H1 (cell line): ENCODE results near the gene TTBK2. TPM values are rescaled to one million over a fixed set of nuclear protein-coding genes. Genes with fewer than 3 reads are reported as not detected.
A peak's percentile ranks its signal among the peaks of the same experiment; 100 is the strongest.

ENCODE experiments used
- CTCF ChIA-PET: fragments of 300-600 bp; sonication (Branson Sonifier 250); formaldehyde crosslinking; loops from one replicate; lab custom pipeline; 2021; ENCODE audit not compliant: partially characterized antibody; lab: Charles Lee
- POLR2A ChIA-PET: fragments of 300-600 bp; sonication (Branson Sonifier 250); formaldehyde crosslinking; loops from one replicate; lab custom pipeline; 2021; ENCODE audit warnings: inconsistent platforms; ENCODE audit not compliant: partially characterized antibody; lab: Charles Lee
- DNase-seq, 2 experiments: peaks; one replicate each; pipeline versions ENCODE4 v3.0.0 to v3.0.0-alpha.2; 2010 to 2022; ENCODE audit warnings: low spot score in 2 of 2, low read depth in 1 of 2, mixed read lengths in 1 of 2
- FAIRE-seq: peaks from 2 replicates; lab custom pipeline; 2011; peaks lifted over from hg19 to GRCh38; lab: Jason Lieb, UNC
- H2AFZ ChIP-seq: 2 replicates; pipeline ENCODE4 v1.8.1; 2012; ENCODE audit warnings: low read length, inconsistent platforms
- H2AK5ac ChIP-seq: 2 replicates; pipeline ENCODE4 v1.6.1; 2013; ENCODE audit warnings: low read depth, low read length
- H2BK120ac ChIP-seq: replicated peaks from 2 replicates; pipeline ENCODE3; 2013; ENCODE audit warnings: low read depth, low read length, inconsistent platforms
- H2BK12ac ChIP-seq: 2 replicates; pipeline ENCODE4 v1.6.1; 2013; ENCODE audit warnings: low read depth, low read length
- H2BK15ac ChIP-seq: 2 replicates; pipeline ENCODE4 v1.6.1; 2013; ENCODE audit warnings: low read length
- H2BK20ac ChIP-seq: 2 replicates; pipeline ENCODE4 v1.6.1; 2013; ENCODE audit warnings: low read length
- H2BK5ac ChIP-seq: 2 replicates; pipeline ENCODE4 v1.6.1; 2013; ENCODE audit warnings: low read depth, low read length
- H3K14ac ChIP-seq: 2 replicates; pipeline ENCODE4 v1.6.1; 2013; ENCODE audit warnings: inconsistent platforms; ENCODE audit not compliant: insufficient read length
- H3K18ac ChIP-seq: 2 replicates; pipeline ENCODE4 v1.6.1; 2013; ENCODE audit warnings: low read length; ENCODE audit errors: extremely low read depth
- H3K23ac ChIP-seq: 2 replicates; pipeline ENCODE4 v1.6.1; 2013; ENCODE audit warnings: inconsistent platforms; ENCODE audit not compliant: insufficient read length
- H3K23me2 ChIP-seq: 2 replicates; pipeline ENCODE4 v1.6.1; 2013; ENCODE audit warnings: low read depth, low read length
- H3K27ac ChIP-seq: 2 replicates; pipeline ENCODE4 v1.6.1; 2011; ENCODE audit warnings: low read depth, low read length, inconsistent platforms
- H3K27me3 ChIP-seq, 4 experiments: replicated peaks in 1 of 4; 1 replicate in 1 of 4; 2 replicates in 3 of 4; pipeline versions ENCODE4 v1.6.1 to v1.8.1; 2011 to 2013; ENCODE audit warnings: low read length in 3 of 4, mild to moderate bottlenecking in 3 of 4, inconsistent platforms in 2 of 4, mixed read lengths in 2 of 4, moderate library complexity in 1 of 4; ENCODE audit not compliant: control insufficient read depth in 3 of 4, insufficient read depth in 3 of 4; ENCODE audit errors: extremely low read depth in 1 of 4
- H3K36me3 ChIP-seq, 4 experiments: 2 replicates each; pipeline versions ENCODE4 v1.6.1 to v1.8.1; 2011 to 2013; ENCODE audit warnings: mild to moderate bottlenecking in 4 of 4, low read length in 3 of 4, moderate library complexity in 2 of 4, control low read depth in 1 of 4, inconsistent platforms in 1 of 4; ENCODE audit not compliant: insufficient read depth in 4 of 4, control insufficient read depth in 2 of 4
- H3K4ac ChIP-seq: replicated peaks from 2 replicates; pipeline ENCODE3; 2013; ENCODE audit warnings: low read length, low read depth, mixed read lengths, inconsistent platforms; ENCODE audit not compliant: insufficient read length
- H3K4me1 ChIP-seq, 4 experiments: replicated peaks in 1 of 4; 1 replicate in 1 of 4; 2 replicates in 3 of 4; pipeline versions ENCODE4 v1.6.1 to v1.8.1; 2011 to 2013; ENCODE audit warnings: low read length in 3 of 4, inconsistent platforms in 2 of 4, mixed read lengths in 1 of 4; ENCODE audit not compliant: insufficient read depth in 4 of 4, control insufficient read depth in 3 of 4
- H3K4me2 ChIP-seq, 2 experiments: 2 replicates each; pipeline versions ENCODE4 v1.6.1 to v1.8.1; 2011 to 2013; ENCODE audit warnings: low read depth in 2 of 2, low read length in 2 of 2, control low read depth in 1 of 2, inconsistent platforms in 1 of 2, mild to moderate bottlenecking in 1 of 2; ENCODE audit not compliant: insufficient read depth in 1 of 2
- H3K4me3 ChIP-seq, 4 experiments: fragments of 200-600, 300-600 bp in 1 of 4; sonication (generic), shearing (Covaris generic), sonication (Bioruptor Twin) in 1 of 4; 2 replicates each; pipeline versions ENCODE4 v1.5.1 to v1.8.1; 2011 to 2016; ENCODE audit warnings: low read length in 4 of 4, low read depth in 3 of 4, control low read depth in 2 of 4, inconsistent platforms in 2 of 4, mild to moderate bottlenecking in 2 of 4, mixed read lengths in 1 of 4, moderate library complexity in 1 of 4; ENCODE audit not compliant: insufficient read depth in 2 of 4; ENCODE audit errors: extremely low read depth in 1 of 4
- H3K56ac ChIP-seq: replicated peaks from 2 replicates; pipeline ENCODE3; 2013; ENCODE audit warnings: low read depth, mild to moderate bottlenecking, mixed read lengths, low read length, inconsistent platforms; ENCODE audit not compliant: insufficient read length
- H3K79me1 ChIP-seq: 2 replicates; pipeline ENCODE4 v1.6.1; 2013; ENCODE audit warnings: low read depth, low read length, control low read depth
- H3K79me2 ChIP-seq, 2 experiments: 2 replicates each; pipeline versions ENCODE4 v1.6.1 to v1.8.1; 2012 to 2013; ENCODE audit warnings: low read length in 2 of 2, mild to moderate bottlenecking in 2 of 2, inconsistent platforms in 1 of 2; ENCODE audit not compliant: insufficient read depth in 2 of 2, control insufficient read depth in 1 of 2
- H3K9ac ChIP-seq, 4 experiments: replicated peaks in 1 of 4; 1 replicate in 1 of 4; 2 replicates in 3 of 4; pipeline versions ENCODE4 v1.6.1 to v1.8.1; 2011 to 2013; ENCODE audit warnings: low read depth in 3 of 4, low read length in 3 of 4, control low read depth in 2 of 4, mild to moderate bottlenecking in 2 of 4, moderate library complexity in 2 of 4, inconsistent platforms in 1 of 4; ENCODE audit errors: extremely low read depth in 1 of 4
- H3K9me3 ChIP-seq, 2 experiments: 2 replicates each; pipeline versions ENCODE4 v1.6.1 to v1.8.1; 2012 to 2013; ENCODE audit warnings: mild to moderate bottlenecking in 2 of 2, moderate library complexity in 2 of 2, control low read depth in 1 of 2, inconsistent platforms in 1 of 2, low read depth in 1 of 2, low read length in 1 of 2, mixed read lengths in 1 of 2; ENCODE audit not compliant: insufficient read depth in 2 of 2
- H4K20me1 ChIP-seq, 2 experiments: replicated peaks in 1 of 2; 2 replicates each; pipeline versions ENCODE3 to v1.8.1; 2011 to 2013; ENCODE audit warnings: inconsistent platforms in 2 of 2, low read length in 2 of 2, mild to moderate bottlenecking in 1 of 2; ENCODE audit not compliant: insufficient read depth in 2 of 2, control insufficient read depth in 1 of 2
- H4K5ac ChIP-seq: 2 replicates; pipeline ENCODE4 v1.6.1; 2013; ENCODE audit warnings: low read length, low read depth, mixed read lengths, inconsistent platforms; ENCODE audit not compliant: insufficient read length
- H4K8ac ChIP-seq: 2 replicates; pipeline ENCODE4 v1.8.0; 2013; ENCODE audit warnings: mild to moderate bottlenecking, moderate library complexity, low read length, inconsistent platforms; ENCODE audit not compliant: insufficient read depth; ENCODE audit errors: extremely low read depth
- H4K91ac ChIP-seq: replicated peaks from 2 replicates; pipeline ENCODE3; 2013; ENCODE audit warnings: low read length, mixed read lengths, inconsistent platforms; ENCODE audit not compliant: insufficient read length
- ASH2L ChIP-seq: fragments of 200-600, 300-600 bp; sonication (generic); IDR thresholded peaks from one replicate; pipeline ENCODE4 v1.7.1; 2017; ENCODE audit warnings: low read length
- CBX5 ChIP-seq: fragments of 300-800, 300-1000 bp; sonication (generic); IDR thresholded peaks from 2 replicates; pipeline ENCODE4 v1.7.1; 2016; ENCODE audit warnings: antibody characterized with exemption, low read length, low read depth
- CREB1 ChIP-seq: IDR thresholded peaks from 2 replicates; pipeline ENCODE4 v1.6.1; 2012; ENCODE audit warnings: inconsistent platforms
- CTCF ChIP-seq, 3 experiments: IDR thresholded peaks; 1 replicate in 2 of 3; 2 replicates in 1 of 3; pipeline versions ENCODE4 v1.5.1 to v1.6.1; 2011; ENCODE audit warnings: low read length in 3 of 3, mild to moderate bottlenecking in 3 of 3, inconsistent platforms in 2 of 3, low read depth in 1 of 3, moderate library complexity in 1 of 3; ENCODE audit not compliant: insufficient read depth in 1 of 3; ENCODE audit errors: control extremely low read depth in 1 of 3
- EGR1 ChIP-seq: IDR thresholded peaks from 2 replicates; pipeline ENCODE4 v1.6.1; 2011; ENCODE audit warnings: low read depth, low read length, borderline replicate concordance
- FOSL1 ChIP-seq: IDR thresholded peaks from 2 replicates; pipeline ENCODE4 v1.6.1; 2011; ENCODE audit warnings: mild to moderate bottlenecking, low read depth, low read length, moderate library complexity; ENCODE audit not compliant: insufficient read depth
- JUN ChIP-seq: IDR thresholded peaks from 2 replicates; pipeline ENCODE4 v1.6.1; 2011; ENCODE audit warnings: low read depth, mild to moderate bottlenecking, improper control_type of control experiment, low read length
- NANOG ChIP-seq: IDR thresholded peaks from 2 replicates; pipeline ENCODE4 v1.6.1; 2011; ENCODE audit warnings: low read length, low read depth, mild to moderate bottlenecking, inconsistent platforms; ENCODE audit not compliant: insufficient read depth, poor library complexity, severe bottlenecking
- POLR2A ChIP-seq, 2 experiments: IDR thresholded peaks; 1 replicate in 1 of 2; 2 replicates in 1 of 2; pipeline ENCODE4 v1.6.1; 2011; ENCODE audit warnings: low read depth in 2 of 2, low read length in 2 of 2, mild to moderate bottlenecking in 2 of 2; ENCODE audit errors: control extremely low read depth in 1 of 2
- RAD21 ChIP-seq, 2 experiments: IDR thresholded peaks in 1 of 2; conservative IDR thresholded peaks in 1 of 2; 2 replicates each; pipeline ENCODE4 v1.6.1; 2011; ENCODE audit warnings: low read depth in 2 of 2, low read length in 2 of 2, improper control_type of control experiment in 1 of 2, inconsistent platforms in 1 of 2, mild to moderate bottlenecking in 1 of 2, moderate library complexity in 1 of 2
- TAF1 ChIP-seq: IDR thresholded peaks from 2 replicates; pipeline ENCODE4 v1.6.1; 2011; ENCODE audit warnings: mild to moderate bottlenecking, low read depth, low read length
- YY1 ChIP-seq: IDR thresholded peaks from 2 replicates; pipeline ENCODE4 v1.6.1; 2011; ENCODE audit warnings: low read depth, mild to moderate bottlenecking, low read length
- WGBS, 2 experiments: shearing (Covaris generic) in 1 of 2; methylation state at CpG; one replicate each; pipeline versions ENCODE4 v1.1.6 to v1.1.7; 2013 to 2015; ENCODE audit warnings: low lambda C conversion rate in 2 of 2, mixed read lengths in 2 of 2, inconsistent platforms in 1 of 2, low coverage in 1 of 2, missing lambda C conversion rate in 1 of 2; ENCODE audit not compliant: insufficient replicate concordance in 2 of 2, insufficient coverage in 1 of 2, insufficient read length in 1 of 2; ENCODE audit errors: extremely low coverage in 1 of 2, missing lambda C conversion rate in 1 of 2; 5-methylcytosine and 5-hydroxymethylcytosine counted together
- polyA plus RNA-seq, 7 experiments: library from polyadenylated mRNA; depleted of rRNA in 3 of 7; stranded (reverse) in 5 of 7; unstranded in 2 of 7; fragments of >200 nt in 5 of 7; fragments of 200-250 nt in 2 of 7; gene quantifications; 1 replicate in 5 of 7; 2 replicates in 1 of 7; 4 replicates in 1 of 7; pipeline versions ENCODE4 v1.2.1 to v1.2.3, GENCODE V29; 2011 to 2013; ENCODE audit warnings: missing spikeins in 2 of 7, mixed read lengths in 2 of 7
- total RNA-seq: library from RNA; stranded (reverse); fragmentation: NEBNext Ultra II Directional; extraction: Animal tissue kit (Norgen Biotek cat#: 25700); gene quantifications from 2 replicates; pipeline ENCODE4 v1.2.1, GENCODE V29; 2021

Gene TTBK2
- total and polyA plus RNA-seq, 2 of the 8 experiments (the other 6 are each of a cell fraction or from before 2014, with no cell fraction given): 2.7 to 18.2 TPM

- ChIA-PET CTCF (interaction anchor here (0.6 to 3.4 kb wide), 6 partner anchors 10 to 496 kb away, joined by 3 to 27 read pairs (median 12); no protein-coding TSS in a partner anchor), POLR2A (interaction anchor here (5.5 kb wide), 1 partner anchor 8 kb away, joined by 27 read pairs; no protein-coding TSS in a partner anchor)
- no peak for TF ChIP-seq RAD21 (IDR thresholded peaks at IDR 0.05 in 1 of 2, conservative IDR thresholded peaks at IDR 0.05 in 1 of 2; ENCODE audit: low read depth in 2 of 2, low read length in 2 of 2)
- TF ChIP-seq ASH2L: no peak
- TF ChIP-seq CBX5: no peak
- TF ChIP-seq FOSL1: no peak
- no peak for TF ChIP-seq EGR1
- TF ChIP-seq CTCF (IDR thresholded peaks at IDR 0.05; ENCODE audit: control extremely low read depth in 1 of 3, insufficient read depth in 1 of 3, low read depth in 1 of 3, low read length in 3 of 3): no peak
- TF ChIP-seq POLR2A (IDR thresholded peaks at IDR 0.05; ENCODE audit: control extremely low read depth in 1 of 2, low read depth in 2 of 2, low read length in 2 of 2): no peak
- TF ChIP-seq JUN: no peak
- TF ChIP-seq NANOG: no peak
- no peak for TF ChIP-seq CREB1
- no peak for TF ChIP-seq TAF1
- no peak for TF ChIP-seq YY1
Observed at GRCh38 chr15:42724276-42724675, 196.3 kb downstream of the TTBK2 start.

More at GRCh38 chr15:42724276-42724675, 196.3 kb downstream of the TTBK2 start:
- Histone ChIP-seq H3K27ac (no peak overlapping the region), H3K23ac (no peak overlapping the region), H4K20me1 (peaks cover 3 to 6% of the 10 kb centered on the region in 2 experiments), H3K9me3 (no peaks in the 10 kb centered on the region), H2BK120ac (no peak overlapping the region), H3K9ac (no peak overlapping the region), H2BK12ac (no peak overlapping the region), H4K91ac (no peak overlapping the region), H3K56ac (no peak overlapping the region), H3K36me3 (peaks cover 8 to 48% (median 31%) of the 10 kb centered on the region in 4 experiments), H3K79me1 (no peaks in the 10 kb centered on the region), H4K5ac (no peak overlapping the region), H3K79me2 (no peaks in the 10 kb centered on the region), H2BK5ac (no peak overlapping the region), H2BK20ac (no peak overlapping the region), H2AFZ (no peak overlapping the region), H3K4me3 (no peak overlapping the region), H4K8ac (no peak overlapping the region), H3K14ac (no peak overlapping the region), H3K27me3 (no peaks in the 10 kb centered on the region), H3K18ac (no peak overlapping the region), H3K4me1 (peaks cover 0 to 4% (median 3%) of the 10 kb centered on the region in 4 experiments; a peak in 4 of 7 replicates), H3K23me2 (0 out of 2 replicates have a peak, but pooled peaks cover 2% of the 10 kb centered on the region), H2AK5ac (no peak overlapping the region), H2BK15ac (no peak overlapping the region), H3K4me2 (no peak overlapping the region), H3K4ac (no peak overlapping the region)
- peak in 1 of 2 experiments; percentile 26 for DNase-seq
- 89% methylated on average over 6 of the region's 6 CpGs; no CpG with 5 or more reads in 1 of the 2 experiments for WGBS, 2 experiments
- FAIRE-seq: no peak
